GM12892 (cell line): ENCODE results near the gene TXNDC5.

Source experiments
- POLR2A ChIP-seq: IDR thresholded peaks from 2 replicates; pipeline ENCODE4 v1.6.1; 2011; ENCODE audit warnings: low read depth, low read length, control low read depth
- POLR2AphosphoS5 ChIP-seq: IDR thresholded peaks from 2 replicates; pipeline ENCODE4 v1.6.1; 2011; ENCODE audit warnings: low read depth, low read length, control low read depth
- TAF1 ChIP-seq: IDR thresholded peaks from 2 replicates; pipeline ENCODE4 v1.6.1; 2011; ENCODE audit warnings: low read depth, mild to moderate bottlenecking, control low read depth, low read length, borderline replicate concordance

- TF ChIP-seq POLR2AphosphoS5 (peak; percentile 15; the same call in 1 of the 2 replicates), POLR2A (no peak; the same call in 1 of the 2 replicates), TAF1 (no peak)
Measured at GRCh38 chr6:7888587-7889357, 21.8 kb downstream of the TXNDC5 start.
